ENCODE data around the gene PRRX2.

PRRX2 gene

GRCh38 chr9:129745200-129745599, 79.8 kb downstream of the PRRX2 start:
- TF ChIP-seq SIN3A (IDR thresholded peaks at IDR 0.05; ENCODE audit: borderline replicate concordance, insufficient read depth, low read length) (no peak), TAF1 (IDR thresholded peaks at IDR 0.05; ENCODE audit: borderline replicate concordance, insufficient read depth, low read length) (no peak), FOXP2 (optimal IDR thresholded peaks at IDR 0.05; ENCODE audit: borderline replicate concordance, extremely low read depth, extremely low read length, insufficient read depth) (no peak), REST (IDR thresholded peaks at IDR 0.05; ENCODE audit: insufficient read depth in 1 of 2, low read depth in 2 of 2, low read length in 2 of 2) (no peak), POLR2AphosphoS5 (IDR thresholded peaks at IDR 0.05; ENCODE audit: low read depth, low read length) (no peak)

GRCh38 chr9:129746092-129746777, 80.8 kb downstream of the PRRX2 start:
- TF ChIP-seq REST (IDR thresholded peaks at IDR 0.05; ENCODE audit: insufficient read depth in 1 of 2, low read depth in 2 of 2, low read length in 2 of 2) (no peak), FOXP2 (optimal IDR thresholded peaks at IDR 0.05; ENCODE audit: borderline replicate concordance, extremely low read depth, extremely low read length, insufficient read depth) (no peak), TAF1 (IDR thresholded peaks at IDR 0.05; ENCODE audit: borderline replicate concordance, insufficient read depth, low read length) (no peak), SIN3A (IDR thresholded peaks at IDR 0.05; ENCODE audit: borderline replicate concordance, insufficient read depth, low read length) (no peak), POLR2AphosphoS5 (IDR thresholded peaks at IDR 0.05; ENCODE audit: low read depth, low read length) (no peak)

GRCh38 chr9:129748249-129748648, 82.8 kb downstream of the PRRX2 start:
- no peak for TF ChIP-seq SIN3A (IDR thresholded peaks at IDR 0.05; ENCODE audit: borderline replicate concordance, insufficient read depth, low read length)
- no peak for TF ChIP-seq POLR2AphosphoS5 (IDR thresholded peaks at IDR 0.05; ENCODE audit: low read depth, low read length)
- no peak for TF ChIP-seq FOXP2 (optimal IDR thresholded peaks at IDR 0.05; ENCODE audit: borderline replicate concordance, extremely low read depth, extremely low read length, insufficient read depth)
- TF ChIP-seq REST (IDR thresholded peaks at IDR 0.05; ENCODE audit: insufficient read depth in 1 of 2, low read depth in 2 of 2, low read length in 2 of 2), result no peak
- no peak for TF ChIP-seq TAF1 (IDR thresholded peaks at IDR 0.05; ENCODE audit: borderline replicate concordance, insufficient read depth, low read length)

GRCh38 chr9:129749575-129749974, 84.1 kb downstream of the PRRX2 start:
- TF ChIP-seq POLR2AphosphoS5 (IDR thresholded peaks at IDR 0.05; ENCODE audit: low read depth, low read length) (no peak), FOXP2 (optimal IDR thresholded peaks at IDR 0.05; ENCODE audit: borderline replicate concordance, extremely low read depth, extremely low read length, insufficient read depth) (no peak)

GRCh38 chr9:129750013-129750638, 84.7 kb downstream of the PRRX2 start:
- TF ChIP-seq TAF1 (IDR thresholded peaks at IDR 0.05; ENCODE audit: borderline replicate concordance, insufficient read depth, low read length) (no peak), REST (IDR thresholded peaks at IDR 0.05; ENCODE audit: insufficient read depth in 1 of 2, low read depth in 2 of 2, low read length in 2 of 2) (no peak), FOXP2 (optimal IDR thresholded peaks at IDR 0.05; ENCODE audit: borderline replicate concordance, extremely low read depth, extremely low read length, insufficient read depth) (no peak), POLR2AphosphoS5 (IDR thresholded peaks at IDR 0.05; ENCODE audit: low read depth, low read length) (no peak), SIN3A (IDR thresholded peaks at IDR 0.05; ENCODE audit: borderline replicate concordance, insufficient read depth, low read length) (no peak)

Data from PFSK-1 (cell line).